HG03066 (cell line): ENCODE data around the gene RUFY2.

Experiments
- ATAC-seq: cut with Tn5 transposase; IDR thresholded peaks from one replicate; pipeline ENCODE4 v1.9.1; 2021; ENCODE audit warnings: low read depth; ENCODE audit not compliant: unreplicated experiment

The RUFY2 gene

DNA sequence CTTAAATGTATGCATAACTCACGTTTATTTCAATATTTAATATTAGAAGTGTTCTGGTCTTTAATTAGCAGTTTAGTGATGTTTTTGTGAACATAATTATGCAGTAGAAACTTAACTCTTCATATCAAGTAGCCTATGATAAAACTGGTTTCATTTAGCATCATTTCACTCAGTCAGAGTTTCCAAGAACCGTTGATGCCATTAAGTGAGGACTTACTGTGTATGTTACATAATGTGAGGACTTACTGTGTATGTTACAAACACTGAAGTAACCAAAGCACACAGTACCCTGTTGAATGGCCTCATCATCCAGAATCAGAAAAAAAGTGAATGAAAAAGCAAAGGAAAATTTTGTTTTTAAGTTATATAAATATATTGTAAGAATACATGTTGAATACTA, 41.5 kb downstream of the RUFY2 start:
- no peak for ATAC-seq

DNA sequence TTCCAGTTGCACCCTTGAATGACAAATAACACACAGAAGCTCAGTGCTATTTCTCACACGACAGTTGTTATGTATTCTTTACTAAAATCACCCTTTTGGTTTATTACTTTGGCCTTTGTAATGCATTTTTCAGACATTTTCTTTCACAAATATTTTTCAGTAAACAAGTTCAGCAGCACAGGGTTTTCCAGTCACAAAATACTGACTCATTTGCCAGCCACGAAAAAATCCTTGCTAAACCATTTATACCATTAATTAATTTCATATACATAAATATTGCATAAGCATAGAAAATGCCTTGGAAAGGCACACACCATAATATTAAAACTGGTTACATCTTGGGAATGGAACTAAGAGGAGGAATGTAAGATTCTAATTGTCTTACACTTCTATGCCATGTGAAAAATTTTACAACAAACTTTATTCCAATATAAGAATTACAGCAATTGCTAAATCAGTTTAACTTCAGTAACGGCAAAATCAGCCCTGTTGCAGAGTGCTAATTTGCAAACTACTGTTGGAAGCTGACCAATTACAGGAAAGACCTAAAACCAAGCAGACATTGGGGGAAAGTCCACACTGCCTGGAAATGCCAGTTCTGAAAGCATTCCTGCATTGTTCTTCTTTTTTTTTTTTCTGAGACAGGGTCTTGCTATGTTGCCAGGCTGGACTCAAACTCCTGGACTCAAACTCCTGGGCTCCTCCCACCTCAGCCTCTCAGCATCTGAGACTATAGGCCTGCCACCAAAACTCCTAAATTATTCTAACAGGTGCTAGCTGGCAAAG, 42.8 kb downstream of the RUFY2 start:
- ATAC-seq: no peak

DNA sequence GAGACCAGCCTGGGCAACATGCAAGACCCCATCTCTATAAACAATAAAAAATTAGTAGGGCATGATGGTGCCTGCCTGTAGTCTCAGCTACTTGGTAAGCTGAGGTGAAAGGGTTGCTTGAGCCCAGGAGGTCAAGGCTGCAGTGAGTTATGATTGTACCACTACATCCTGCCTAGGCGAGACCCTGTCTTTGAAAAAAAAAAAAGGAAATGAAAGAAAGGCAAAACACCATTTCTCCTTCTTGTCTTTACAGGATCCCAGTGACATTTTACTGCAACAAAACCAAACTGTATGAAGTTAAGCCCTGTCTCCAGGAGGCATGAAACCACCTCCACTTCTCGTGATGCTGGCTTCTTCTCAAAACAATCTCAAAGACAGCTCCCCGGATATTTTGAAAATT, 44.5 kb downstream of the RUFY2 start:
- no peak for ATAC-seq

DNA sequence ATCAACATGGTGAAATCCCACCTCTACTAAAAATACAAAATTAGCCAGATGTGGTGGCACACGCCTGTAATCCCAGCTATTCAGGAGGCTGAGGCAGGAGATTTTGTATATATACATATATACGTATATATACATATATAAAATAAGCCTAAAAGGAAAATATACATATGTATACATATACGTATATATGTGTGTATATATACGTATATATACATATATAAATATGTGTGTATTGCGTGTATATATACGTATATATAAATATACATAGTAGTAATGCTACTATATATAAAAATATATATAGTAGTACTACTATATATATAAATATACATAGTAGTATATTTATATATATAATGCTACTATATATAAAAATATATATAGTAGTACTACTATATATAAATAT, 47.9 kb downstream of the RUFY2 start:
- no peak for ATAC-seq

DNA sequence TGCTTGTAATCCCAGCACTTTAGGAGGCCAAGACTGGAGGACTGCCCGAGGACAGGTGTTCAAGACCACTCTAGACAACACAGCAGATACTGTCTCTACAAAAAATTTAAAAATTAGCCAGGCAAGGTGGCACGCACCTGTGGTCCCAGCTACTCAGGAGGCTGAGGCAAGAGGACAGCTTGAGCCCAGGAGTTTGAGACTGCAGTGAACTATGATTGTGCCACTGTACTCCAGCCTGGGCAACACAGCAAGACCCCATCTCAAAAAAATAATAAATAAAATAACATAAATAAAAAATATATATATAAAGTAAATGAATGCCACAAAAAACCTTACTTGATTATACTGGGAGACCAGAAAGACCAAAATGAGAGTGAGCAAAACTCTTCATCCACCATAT, 53.5 kb downstream of the RUFY2 start:
- no peak for ATAC-seq

DNA sequence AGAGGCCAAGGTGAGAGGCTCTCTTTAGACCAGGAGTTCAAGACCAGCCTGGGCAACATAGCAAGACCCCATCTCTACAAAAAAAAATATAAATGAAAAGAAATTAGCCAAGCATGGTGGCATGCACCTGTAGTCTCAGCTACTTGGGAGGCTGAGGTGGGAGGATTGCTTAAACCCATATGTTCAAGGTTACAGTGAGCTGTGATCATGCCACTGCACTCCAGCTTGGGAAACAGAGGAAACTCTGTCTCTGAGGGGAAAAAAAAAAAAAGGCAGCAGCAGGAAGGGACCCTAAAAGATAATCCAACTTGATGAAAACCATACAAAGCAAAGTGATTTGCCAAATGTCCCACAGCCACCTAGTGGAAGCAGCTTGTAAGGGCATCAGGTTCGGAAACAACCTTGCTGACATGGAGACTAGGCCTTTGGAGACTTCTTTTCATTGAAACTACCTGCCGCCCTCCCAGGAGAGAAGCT, 58.8 kb downstream of the RUFY2 start:
- peak; percentile 59 for ATAC-seq

DNA sequence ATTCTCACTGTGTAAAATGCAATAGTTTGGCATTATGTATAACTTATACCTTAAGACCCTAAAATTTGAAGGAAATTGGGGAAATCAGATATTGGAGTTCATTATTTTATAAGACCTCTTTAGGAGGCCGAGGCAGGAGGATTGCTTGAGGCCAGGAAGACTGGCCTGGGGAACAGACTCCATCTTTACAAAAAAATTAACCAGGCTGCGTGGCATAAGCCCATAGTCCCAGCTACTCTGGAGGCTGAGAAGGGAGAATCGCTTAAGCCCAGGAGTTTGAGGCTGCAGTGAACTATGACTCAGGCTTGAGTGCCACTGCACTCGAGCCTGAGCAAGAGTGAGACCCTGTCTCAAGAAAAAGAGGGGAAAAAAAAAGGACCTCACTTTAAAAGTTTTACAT, 60.3 kb downstream of the RUFY2 start:
- no peak for ATAC-seq

DNA sequence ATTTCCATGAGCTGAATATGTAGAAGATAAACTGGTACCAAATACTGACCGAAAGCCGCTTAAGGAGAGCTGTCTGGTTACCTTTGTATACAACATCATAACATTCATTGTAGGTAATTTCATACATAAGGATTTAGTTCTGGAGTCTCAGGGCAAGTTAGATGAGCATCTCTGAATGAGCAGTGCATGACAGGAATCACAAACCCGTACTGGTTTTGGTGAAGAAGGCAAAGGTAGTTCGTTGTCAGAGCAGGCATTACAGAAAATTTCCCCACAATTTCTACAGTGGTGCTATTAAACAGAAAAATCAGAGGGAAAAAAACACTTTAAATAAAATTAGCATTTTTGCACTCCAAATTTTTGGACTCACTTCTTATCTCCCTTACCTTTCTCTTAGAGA, 61.5 kb downstream of the RUFY2 start:
- ATAC-seq: no peak

DNA sequence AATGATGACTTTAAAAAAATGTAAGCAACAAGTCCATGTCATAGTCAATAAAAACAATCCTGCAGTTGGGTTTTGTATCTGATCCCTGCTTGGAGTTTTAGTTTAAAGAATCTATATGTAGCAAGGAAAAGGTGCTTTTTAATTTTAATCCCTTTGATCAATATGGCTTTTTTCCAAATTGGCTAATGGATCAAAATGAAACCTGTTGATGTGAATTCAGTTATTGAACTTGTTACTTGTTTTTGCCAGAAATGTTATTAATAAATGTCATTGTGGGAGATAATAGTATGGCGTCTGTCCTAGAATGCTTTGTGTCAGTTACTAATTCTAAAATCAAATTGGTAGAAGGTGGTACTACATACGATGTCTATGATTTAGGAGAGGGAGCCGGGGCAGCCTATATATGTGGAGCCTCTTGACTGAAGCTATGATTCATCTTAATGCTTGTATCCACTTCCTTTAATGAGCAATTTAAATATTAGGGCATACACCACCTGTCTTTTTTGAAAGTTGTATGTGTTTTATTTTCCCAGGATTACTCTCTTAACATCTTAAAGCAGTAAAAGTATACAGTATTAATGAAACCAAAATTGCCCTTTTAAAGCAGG, 64.1 kb downstream of the RUFY2 start:
- ATAC-seq: no peak

DNA sequence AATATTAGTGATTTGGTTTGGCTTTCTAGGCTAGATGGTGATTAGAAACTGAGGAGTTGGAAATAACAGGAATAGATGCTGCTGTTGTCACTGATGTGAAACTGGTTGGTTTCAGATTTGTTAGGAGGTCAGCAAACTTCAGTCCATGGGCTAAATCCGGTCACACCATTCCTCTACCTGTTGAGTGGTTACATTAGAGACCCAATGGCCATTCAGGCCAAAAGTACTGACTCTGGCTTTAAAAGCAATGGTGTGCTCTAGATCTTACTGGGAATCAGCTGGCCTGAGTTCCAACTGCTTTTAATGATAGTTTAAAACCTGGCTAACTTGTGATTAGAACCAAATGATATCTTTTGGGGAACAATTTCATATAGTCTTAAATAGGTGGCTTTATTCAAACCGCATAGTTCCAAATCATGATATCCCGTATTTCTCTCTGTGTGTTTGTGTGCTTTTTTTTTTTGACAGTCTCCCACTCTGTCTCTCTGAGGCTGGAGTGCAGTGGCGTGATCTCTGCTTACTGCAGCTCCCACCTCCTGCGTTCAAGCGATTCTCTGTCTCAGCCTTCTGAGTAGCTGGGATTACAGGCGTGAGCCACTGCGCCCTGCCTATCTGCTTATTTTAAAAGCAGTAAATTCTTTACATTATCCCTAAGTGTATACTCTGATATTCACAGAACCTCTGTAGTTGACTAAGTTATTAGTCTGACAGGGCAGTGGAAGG, 66.6 kb downstream of the RUFY2 start:
- ATAC-seq: no peak

DNA sequence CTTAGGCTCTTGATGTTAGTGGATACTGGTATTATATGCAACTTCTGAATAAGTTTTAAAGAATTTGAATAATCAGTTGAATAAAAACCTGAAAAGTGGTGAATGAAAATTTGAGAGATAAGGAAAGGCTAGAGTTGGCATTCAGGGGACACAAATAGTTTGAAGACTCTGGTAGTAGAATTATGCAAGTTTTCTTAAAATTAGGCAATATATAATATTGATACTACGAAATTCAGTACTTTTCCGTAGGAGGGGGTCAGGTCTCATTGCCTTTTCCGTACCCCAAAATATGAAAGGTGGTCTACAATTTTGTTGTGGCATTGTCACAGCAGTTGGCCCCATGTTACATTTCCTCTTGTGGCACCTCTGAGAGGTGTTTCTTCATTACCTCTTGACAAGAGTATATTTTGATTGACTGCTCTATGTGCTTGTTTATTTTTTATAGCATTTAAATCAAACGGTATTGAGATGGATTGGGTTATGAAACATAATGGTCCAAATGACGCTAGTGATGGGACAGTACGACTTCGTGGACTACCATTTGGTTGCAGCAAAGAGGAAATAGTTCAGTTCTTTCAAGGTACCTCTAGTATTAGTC, 70.2 kb downstream of the RUFY2 start:
- ATAC-seq: no peak

DNA sequence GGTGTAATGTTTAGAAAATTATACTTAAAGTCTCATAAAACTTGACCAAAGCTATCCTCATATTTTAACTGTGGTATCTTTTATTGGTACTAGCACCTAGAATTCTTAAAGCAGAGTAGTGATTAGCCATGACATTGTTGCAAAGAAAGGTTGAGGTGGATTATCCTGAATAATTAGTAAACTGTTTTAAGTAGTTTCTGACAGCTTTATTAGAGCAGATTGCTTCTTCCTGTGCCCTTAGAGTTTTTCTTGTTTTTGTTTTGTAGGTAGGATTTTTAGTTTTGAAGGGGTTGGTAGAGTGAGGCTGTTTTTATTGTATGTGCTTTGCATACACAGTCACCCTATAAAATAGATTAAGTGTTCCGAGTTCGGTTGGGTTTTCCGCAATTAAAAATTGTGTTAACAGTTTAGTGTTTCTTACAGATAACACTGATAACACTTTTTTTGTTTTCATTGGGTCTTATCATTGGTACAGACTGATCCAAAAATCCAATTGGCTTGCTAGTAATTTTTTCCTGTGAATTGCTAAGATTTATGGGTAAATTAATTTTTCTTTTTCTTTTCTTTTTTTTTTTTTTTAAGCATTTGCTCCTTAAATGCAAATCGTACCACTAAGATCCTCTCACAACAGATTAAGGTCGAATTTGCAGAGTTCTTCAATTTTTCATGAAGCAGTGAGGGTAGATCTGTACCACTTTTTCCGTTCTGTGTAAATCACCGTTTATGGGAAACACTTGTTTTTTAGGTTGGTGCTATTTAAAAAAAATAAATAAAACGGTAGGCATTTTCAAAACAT, 72.2 kb downstream of the RUFY2 start:
- no peak for ATAC-seq

DNA sequence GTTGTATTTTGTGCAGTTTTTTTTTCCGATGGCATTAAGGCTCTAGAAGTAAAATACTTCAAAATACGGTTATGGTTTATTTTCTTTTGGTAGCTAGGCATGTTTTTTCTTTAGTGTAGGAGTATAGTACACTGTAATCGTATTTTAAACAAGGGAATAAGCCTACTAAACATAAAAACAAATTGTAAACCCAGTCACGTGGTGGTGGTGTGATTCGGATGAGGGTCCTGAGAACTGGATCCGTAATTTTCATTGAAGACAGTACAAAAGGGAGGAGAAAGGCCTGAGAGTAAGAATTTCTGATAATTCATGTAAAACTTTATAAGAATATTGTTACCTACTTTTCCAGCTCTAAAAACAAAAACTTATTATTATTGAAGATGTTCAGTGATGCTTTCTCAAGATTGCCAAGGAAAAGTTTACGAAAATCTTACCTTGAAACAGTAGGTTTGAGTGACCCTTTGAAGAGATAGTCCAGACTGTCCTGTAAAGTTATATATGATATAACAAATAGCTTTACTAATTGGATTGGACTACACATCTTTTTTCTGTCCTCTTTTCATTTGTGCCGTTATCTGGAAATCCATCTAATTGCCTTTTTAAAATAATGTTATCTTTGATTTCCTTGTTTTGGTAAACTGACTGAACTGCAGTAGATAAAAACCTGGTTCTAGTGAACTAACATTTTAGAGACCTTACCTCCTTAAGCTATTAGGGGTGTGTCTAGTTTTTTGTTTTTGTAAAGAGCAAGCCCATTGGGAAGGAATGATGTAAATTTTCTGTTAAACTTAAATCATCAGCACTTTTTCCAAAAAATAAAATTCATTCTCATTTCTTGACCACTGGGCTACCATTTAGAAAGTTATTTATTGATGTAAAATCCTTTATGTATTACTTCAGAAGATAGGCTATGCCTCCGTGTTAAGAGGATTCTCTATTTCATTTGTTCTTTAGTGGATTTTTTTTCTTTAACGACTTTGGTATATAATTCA, 73.3 kb downstream of the RUFY2 start:
- no peak for ATAC-seq

DNA sequence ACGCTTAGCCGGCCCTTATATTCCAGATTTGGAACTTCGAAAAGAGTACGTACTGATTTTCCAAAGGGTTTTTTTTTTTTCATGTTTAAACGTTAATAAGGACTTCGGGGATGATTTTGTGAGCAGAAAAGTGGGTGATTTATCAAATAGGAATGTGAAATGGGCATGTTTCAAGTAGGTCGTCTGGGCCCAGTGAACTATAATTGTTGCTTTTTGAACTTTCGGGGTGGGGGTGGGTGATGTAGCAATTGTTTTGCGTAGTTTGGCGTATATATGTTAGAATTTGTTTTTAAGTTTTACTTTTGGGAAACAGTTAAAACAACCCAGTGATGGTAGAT, 74.0 kb downstream of the RUFY2 start:
- no peak for ATAC-seq

DNA sequence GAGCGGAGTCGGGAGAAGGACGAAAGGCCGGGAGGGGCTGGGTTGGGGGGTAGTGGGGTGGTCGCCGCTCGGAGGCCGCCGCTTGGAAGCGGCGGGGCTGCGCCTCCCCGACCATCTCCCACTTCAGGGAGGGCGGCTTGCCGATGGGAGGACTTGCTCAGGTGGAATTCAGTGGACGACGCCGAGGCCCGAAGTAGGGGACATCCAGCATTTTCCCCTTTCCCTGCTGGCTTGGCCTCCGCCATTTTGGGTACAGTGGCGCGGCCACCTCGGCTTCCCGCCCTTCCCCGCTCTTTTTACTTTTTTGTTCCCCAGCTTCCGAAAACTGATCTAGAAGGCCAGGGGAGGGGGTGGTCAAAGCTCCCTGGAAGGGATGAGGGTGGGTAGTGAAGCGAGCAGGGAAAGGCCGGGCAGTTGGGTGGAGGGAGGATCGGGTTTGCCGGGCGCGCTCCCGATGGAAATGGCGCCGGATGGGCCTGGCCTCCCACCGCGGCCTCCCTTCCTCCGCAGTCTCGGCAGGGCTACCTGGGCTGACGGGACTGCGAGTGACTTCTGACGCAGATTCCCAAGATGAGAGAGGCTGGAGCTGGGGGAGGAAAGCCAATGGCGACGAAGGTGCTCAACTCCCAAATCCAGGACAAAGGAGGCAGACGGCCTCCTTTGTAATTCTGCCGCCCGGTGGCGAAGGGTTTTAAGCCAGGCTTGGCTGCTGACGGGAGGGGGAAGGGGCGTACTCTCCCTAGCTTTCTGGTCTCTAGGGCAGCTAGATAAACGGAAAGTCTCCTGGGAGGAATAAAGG, 74.6 kb downstream of the RUFY2 start, which contains the start of gene PBLD:
TSS of gene PBLD (minus strand) at position 670 of the 799 bp plus-strand sequence. CDS start 26,084 bp downstream, outside the sequence.
- peak; percentile 22 for ATAC-seq

DNA sequence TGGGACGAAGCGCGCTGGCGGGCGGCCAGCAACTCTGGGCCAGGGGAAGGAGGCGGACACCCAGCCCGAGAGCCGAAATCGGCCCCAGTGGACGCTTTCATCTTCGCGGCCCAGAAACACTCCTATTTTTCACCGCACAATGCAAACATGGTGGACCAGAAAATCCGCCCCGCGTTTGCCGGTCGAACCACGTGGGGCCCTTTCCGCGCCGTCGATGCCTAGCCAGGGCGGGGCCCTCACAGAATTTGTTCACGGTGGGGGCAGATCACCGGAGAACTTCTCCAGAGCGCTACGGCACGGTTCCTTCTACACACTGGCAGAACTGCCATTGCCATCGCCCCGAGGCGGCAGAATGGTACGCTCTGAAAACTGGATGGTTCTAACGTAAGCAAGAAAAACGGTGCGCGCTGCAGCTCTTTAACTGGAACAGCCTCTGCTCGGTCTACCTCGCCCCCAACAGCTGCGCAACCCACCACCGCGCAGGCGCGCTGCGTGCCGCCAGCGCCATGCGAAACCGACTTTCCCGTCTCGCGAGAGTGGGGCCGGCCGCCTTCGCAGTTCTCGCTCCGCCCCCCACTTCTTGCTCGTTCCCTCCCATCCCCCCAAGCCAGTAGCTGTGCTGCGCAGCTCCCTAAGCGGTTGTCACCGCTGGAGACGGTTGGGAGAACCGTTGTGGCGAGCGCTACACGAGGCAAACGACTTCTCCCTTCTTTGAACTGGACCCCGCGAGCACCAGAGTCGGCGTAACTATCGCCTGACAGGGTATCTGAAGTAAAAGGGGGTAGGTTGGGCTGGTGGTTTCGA, 75.4 kb downstream of the RUFY2 start, which contains the start of gene HNRNPH3:
TSS of gene HNRNPH3 (plus strand) at position 610 of the 804 bp plus-strand sequence. CDS start 5,158 bp downstream, outside the sequence.
- ATAC-seq: peak; percentile 76

DNA sequence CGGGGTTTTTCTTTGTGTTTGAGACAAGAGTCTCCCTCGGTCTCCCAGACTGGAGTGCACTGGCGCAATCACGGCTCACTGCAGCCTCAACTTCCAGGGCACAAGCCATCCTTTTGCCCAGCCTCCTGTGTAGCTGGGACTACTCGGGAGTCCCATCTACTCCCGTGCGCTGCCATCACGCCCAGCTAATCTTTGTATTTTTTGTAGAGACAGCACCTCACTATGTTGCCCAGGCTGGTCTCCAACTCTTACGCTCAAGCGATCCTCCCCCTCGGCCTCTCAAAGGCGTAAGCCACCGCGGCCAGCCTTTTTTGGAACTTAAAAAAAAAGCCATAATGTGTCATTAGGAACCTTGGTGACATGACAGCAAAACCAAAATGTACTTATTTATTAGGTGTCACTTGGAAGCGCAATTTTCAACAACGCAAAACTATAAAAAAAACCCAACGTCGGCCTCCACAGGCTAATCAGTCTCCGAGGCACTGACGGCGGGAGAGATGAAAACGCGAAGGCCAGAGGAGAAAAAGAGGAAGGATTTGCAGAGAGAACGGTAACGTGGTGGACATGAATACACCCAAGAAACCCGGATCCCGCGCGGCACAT, 76.1 kb downstream of the RUFY2 start:
- ATAC-seq: no peak
